A673 (cell line): ENCODE measurements around the gene XPO6.

Source experiments
- EZH2 ChIP-seq: fragments of 200-600 bp; sonication (generic); IDR thresholded peaks from 2 replicates; pipeline ENCODE4 v1.6.1; 2017; ENCODE audit warnings: borderline replicate concordance, low read depth, mild to moderate bottlenecking, mixed read lengths, antibody characterized with exemption, low read length; ENCODE audit not compliant: poor library complexity, severe bottlenecking
- TF ChIP-seq, protein P1 (sequence below): fragments of 300-800, 200-600 bp; sonication (generic); conservative IDR thresholded peaks from 2 replicates; pipeline ENCODE4 v1.5.1; 2017; ENCODE audit warnings: low read depth, mild to moderate bottlenecking, antibody characterized with exemption, low read length, moderate library complexity, mixed read lengths

DNA sequence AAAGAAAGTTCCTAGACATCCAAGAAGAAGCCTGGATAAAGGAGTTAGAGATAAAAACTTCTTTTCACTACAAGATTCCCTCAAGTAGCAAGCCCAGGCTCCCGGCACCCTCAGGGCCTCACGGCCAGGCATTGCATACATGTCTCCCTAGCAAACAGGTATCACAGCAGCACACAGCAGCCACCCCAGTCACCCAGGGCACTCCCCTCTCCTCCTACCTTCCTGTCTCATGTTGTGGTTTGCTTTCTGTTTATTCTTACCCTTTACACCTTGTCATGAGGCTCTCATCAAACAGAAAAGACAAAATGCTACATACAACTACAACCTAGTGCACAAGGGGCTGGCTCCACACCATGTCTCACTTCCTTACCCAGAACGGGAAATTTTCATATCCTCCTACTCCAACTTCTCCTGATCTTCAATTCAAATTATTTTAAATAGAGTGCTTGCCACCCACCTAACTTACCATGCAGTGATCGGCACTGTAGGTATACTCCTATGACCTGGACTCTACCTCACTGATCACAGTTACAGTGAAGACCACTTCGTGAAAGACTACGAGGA lies 42.7 kb downstream of the XPO6 start:
- TF ChIP-seq, protein P1, sequence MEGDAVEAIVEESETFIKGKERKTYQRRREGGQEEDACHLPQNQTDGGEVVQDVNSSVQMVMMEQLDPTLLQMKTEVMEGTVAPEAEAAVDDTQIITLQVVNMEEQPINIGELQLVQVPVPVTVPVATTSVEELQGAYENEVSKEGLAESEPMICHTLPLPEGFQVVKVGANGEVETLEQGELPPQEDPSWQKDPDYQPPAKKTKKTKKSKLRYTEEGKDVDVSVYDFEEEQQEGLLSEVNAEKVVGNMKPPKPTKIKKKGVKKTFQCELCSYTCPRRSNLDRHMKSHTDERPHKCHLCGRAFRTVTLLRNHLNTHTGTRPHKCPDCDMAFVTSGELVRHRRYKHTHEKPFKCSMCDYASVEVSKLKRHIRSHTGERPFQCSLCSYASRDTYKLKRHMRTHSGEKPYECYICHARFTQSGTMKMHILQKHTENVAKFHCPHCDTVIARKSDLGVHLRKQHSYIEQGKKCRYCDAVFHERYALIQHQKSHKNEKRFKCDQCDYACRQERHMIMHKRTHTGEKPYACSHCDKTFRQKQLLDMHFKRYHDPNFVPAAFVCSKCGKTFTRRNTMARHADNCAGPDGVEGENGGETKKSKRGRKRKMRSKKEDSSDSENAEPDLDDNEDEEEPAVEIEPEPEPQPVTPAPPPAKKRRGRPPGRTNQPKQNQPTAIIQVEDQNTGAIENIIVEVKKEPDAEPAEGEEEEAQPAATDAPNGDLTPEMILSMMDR: no peak
- TF ChIP-seq EZH2: no peak
